ENCODE data around the gene GYPA. TPM values are rescaled to one million over a fixed set of nuclear protein-coding genes. Genes with fewer than 3 reads are reported as not detected.
"Not testable (repeated sequence)": the region's sequence is repeated elsewhere in the genome, so short reads cannot be mapped to it uniquely, and the experiment has no call there.

The GYPA gene
- total RNA-seq, 4 donors from 2014 or later: 4.2 TPM; not detected in 3

DNA sequence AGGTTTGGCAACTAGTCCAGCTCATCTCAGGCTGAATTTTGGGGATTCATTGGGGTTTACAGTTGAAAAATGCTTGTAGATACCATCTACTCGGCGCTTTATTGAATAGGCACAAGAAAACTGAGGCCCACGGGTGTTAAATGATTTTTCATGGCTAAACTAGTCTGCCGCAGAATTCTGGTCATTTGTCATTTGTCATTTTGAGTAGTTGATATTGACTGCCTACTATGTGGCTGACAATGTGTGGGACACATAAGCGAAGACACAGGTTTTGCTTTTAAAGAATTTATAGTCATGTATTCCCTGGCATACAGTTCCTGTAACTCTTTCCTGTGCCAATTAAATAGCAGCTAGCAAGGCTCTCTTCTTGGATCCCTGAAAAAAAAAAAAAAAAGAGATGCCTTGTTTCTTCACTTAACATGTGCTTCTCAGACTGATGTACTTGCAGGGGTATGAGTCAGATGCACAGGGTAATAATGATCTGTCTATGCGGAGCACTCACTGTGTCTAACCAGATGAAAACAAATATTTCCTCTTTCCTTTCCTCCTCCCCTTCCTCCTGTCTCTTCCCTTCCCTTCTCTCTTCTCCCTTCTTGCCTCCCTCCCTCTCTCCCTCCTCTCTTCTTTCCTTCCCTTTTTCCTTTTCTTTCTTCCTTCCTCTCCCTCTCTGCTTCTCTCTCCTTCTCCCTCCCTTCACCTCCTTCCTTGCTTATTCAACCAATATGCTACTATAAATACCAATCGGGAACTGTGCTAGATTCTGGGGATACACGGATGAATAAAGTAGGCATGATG is 3.2 kb downstream of the GYPA start:
- H3K4me1 ChIP-seq; H3K4me3 ChIP-seq; intact Hi-C loops (cut with DNase I; ENCODE audit: low total_unique reads); H3K36me3 ChIP-seq; H3K27me3 ChIP-seq; DNase-seq; H3K9me3 ChIP-seq; H3K27ac ChIP-seq: not testable (repeated sequence)

DNA sequence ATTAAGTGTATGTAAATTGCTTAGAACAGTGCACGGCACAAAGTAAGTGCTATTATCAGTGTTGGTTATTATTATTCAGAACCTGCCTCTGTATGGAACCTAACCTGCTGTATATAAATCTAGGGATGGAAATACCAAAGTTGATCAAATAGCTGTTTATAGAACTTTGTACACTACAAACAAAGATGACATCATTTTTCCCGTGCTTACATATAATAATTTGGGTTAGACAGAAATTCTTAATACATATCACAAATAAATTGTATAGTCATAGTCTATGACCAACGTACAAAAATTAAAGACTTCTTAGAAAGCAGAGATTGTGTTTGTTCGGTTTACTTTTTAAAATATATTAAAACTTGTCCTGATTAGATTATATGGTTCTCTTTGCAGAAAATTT is 4.3 kb downstream of the GYPA start:
- DNase-seq; H3K36me3 ChIP-seq; H3K27me3 ChIP-seq; H3K9me3 ChIP-seq; H3K27ac ChIP-seq; H3K4me3 ChIP-seq; H3K4me1 ChIP-seq; intact Hi-C loops (cut with DNase I; ENCODE audit: low total_unique reads): not testable (repeated sequence)

DNA sequence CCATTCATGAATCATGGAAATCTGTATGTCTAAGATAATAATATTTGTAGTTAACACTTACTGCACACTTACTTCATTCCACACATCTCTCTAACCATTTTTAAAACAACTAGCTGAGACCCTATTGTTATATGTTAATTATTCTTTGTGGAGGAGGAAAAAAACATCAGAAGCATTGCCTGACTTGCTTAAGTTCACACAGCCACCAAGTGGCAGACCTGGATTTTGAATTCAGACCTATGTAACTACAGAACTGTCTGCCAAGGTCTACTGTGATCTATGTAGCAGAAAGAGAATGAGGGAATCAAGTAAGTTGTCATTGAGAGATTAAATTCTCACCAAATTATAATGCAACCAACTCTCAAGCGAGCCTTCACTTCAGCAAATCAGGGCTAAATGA is 10.4 kb downstream of the GYPA start:
- H3K9me3 ChIP-seq; H3K36me3 ChIP-seq; H3K4me1 ChIP-seq; intact Hi-C loops (cut with DNase I; ENCODE audit: low total_unique reads); H3K4me3 ChIP-seq; H3K27ac ChIP-seq; DNase-seq; H3K27me3 ChIP-seq: not testable (repeated sequence)

DNA sequence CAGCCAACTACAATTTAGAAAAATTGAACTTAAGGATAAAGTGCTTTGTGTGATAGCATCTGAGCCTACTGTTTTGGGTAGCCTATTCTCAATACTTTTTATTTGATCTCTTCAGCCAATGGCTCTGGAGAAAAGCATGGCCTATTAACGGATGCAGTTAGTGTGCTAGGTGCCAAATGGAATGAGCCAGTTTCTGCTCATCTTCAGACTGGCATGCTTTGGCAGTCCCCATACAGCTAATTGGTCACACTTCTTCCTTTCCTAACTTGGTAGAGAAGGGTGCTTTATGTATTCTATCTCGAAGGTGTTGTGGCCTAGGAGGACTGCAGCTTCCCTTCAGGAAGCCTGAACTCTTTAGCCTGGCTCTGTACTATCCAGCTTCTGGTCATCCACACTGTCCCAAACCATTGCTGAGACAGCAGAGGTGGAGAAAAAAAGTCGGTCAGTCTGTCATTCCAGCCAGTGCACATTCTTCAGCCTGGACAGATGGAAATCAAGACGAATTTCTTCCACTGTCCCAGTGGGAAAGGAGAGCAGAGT is 11.1 kb downstream of the GYPA start:
- H3K4me1 ChIP-seq; DNase-seq; H3K9me3 ChIP-seq; H3K27ac ChIP-seq; intact Hi-C loops (cut with DNase I; ENCODE audit: low total_unique reads); H3K4me3 ChIP-seq; H3K36me3 ChIP-seq; H3K27me3 ChIP-seq: not testable (repeated sequence)

DNA sequence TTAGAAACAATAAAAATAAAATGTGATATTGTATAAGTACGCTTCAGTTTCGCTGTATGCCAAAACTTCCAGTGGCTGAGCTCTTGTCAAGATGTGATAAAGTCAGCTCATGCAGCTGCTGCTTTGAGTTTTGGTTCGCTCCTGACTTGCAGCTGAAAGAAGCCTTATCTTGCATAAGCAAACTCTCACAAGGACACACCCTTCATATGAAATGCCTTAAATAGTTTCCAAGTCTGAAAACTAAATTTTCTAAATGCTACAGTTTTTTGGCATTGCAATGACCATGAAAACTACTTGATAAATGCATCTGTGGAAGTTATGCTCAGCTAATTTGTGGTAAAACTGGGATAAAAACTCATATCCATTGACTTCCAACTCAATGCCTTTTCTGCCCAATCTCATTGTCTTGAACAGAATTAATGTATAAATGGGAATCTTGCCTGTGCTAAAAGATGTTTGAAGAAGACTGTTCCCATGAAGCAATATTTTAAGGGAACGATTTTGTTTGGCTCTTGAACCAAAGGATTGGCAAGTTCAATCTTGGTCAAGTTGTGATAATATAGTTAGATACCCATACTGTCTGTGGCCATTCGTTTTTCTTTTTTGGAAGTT is 11.7 kb downstream of the GYPA start:
- DNase-seq; H3K36me3 ChIP-seq; H3K4me3 ChIP-seq; H3K4me1 ChIP-seq; H3K27me3 ChIP-seq; H3K27ac ChIP-seq; H3K9me3 ChIP-seq; intact Hi-C loops (cut with DNase I; ENCODE audit: low total_unique reads): not testable (repeated sequence)

DNA sequence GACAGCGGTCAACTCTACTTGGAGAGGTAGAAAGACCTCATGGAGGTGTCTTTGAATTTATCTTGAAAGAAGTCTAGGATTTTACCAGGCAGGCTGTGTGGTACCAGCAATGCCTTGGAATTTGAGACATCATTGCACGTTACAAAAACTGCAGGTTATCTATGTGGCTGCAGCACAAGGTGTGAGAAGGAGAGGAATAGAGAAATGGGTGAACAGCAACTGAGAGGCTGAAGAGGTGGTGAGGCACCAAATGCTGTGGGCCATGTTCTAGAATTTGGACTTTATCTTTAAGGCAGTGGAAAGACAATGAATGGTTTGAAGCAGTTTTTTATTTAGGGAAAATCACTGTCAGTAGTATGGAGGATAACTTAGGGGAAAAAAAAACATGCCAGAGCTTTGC is 15.4 kb downstream of the GYPA start:
- H3K27ac ChIP-seq; H3K27me3 ChIP-seq; DNase-seq; intact Hi-C loops (cut with DNase I; ENCODE audit: low total_unique reads); H3K4me1 ChIP-seq; H3K36me3 ChIP-seq; H3K4me3 ChIP-seq; H3K9me3 ChIP-seq: not testable (repeated sequence)

DNA sequence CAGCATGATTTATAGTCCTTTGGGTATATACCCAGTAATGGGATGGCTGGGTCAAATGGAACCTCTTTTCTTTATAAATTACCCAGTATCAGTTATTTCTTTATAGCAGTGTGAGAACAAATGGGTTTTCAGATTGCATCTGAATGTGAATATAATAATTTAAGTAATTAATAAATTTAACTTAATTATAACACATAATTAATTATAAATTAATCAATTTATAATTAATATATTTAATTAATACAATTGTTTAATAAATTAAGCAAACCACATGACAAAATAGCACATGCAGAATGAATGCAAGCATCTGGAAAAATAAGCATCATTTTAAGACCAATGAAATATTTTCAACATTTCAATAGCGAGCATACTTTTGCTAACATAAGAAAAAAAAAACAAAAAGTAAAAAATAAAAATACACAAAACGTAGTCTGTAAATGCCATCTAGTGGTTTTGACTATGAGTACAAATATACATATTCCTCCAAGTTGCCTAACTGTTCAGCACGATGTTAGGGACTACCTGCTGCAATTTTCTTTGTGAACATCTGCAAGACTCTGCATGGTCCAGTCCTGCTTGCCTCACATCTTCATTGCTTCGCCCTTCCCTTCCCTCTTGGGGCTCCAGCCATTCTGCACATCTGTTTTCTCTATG is 16.4 kb downstream of the GYPA start:
- H3K27me3 ChIP-seq; intact Hi-C loops (cut with DNase I; ENCODE audit: low total_unique reads); H3K4me3 ChIP-seq; H3K36me3 ChIP-seq; H3K9me3 ChIP-seq; H3K4me1 ChIP-seq; H3K27ac ChIP-seq; DNase-seq: not testable (repeated sequence)

DNA sequence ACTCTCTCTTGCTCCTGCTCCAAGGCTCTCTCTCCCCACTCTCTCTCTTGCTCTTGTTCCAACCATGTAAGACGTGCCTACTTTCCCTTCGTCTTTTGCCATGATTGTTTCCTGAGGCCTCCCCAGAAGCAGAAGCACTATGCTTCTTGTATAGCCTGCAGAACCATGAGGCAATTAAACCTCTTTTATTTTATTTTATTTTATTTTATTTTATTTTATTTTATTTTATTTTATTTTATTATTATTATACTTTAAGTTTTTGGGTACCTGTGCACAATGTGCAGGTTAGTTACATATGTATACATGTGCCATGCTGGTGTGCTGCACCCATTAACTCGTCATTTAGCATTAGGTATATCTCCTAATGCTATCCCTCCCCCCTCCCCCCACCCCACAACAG is 17.2 kb downstream of the GYPA start:
- H3K9me3 ChIP-seq; H3K4me3 ChIP-seq; H3K4me1 ChIP-seq; DNase-seq; H3K27me3 ChIP-seq; H3K36me3 ChIP-seq; intact Hi-C loops (cut with DNase I; ENCODE audit: low total_unique reads); H3K27ac ChIP-seq: not testable (repeated sequence)

DNA sequence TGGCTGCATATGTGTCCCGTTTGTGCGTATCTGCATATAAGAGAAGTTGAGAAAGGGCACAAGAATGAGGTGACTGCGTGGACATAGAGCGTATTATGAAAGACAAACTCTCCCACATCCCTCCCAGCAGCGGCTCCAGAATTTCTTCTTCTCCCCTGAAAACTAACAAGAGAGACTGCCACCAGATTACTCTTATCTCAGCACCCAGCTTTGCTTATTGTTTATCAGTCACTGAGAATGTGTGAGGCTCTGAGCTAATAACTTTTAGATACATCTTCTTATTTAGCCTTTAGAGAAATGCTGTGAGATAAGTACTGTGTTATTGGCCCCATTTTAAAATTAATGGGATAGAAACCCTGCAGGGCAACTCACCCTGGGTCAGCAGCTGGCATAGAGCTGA is 20.8 kb downstream of the GYPA start:
- H3K36me3 ChIP-seq; intact Hi-C loops (cut with DNase I; ENCODE audit: low total_unique reads); H3K4me3 ChIP-seq; H3K27me3 ChIP-seq; DNase-seq; H3K9me3 ChIP-seq; H3K4me1 ChIP-seq; H3K27ac ChIP-seq: not testable (repeated sequence)

Measured in uterus (tissue), 4 donors.